Pancreas (tissue), 10 donors: ENCODE data around the gene BMPR1A. TPM values are rescaled to one million over a fixed set of nuclear protein-coding genes. Genes with fewer than 3 reads are reported as not detected.
A peak's percentile ranks its signal among the peaks of the same experiment; 100 is the strongest.
"Not testable (repeated sequence)": the region's sequence is repeated elsewhere in the genome, so short reads cannot be mapped to it uniquely, and the experiment has no call there.

Experiments used
- ATAC-seq, 4 donors: fragments of 200-7000 bp; cut with Tn5 transposase; one replicate each; pipeline versions ENCODE4 v1.8.0 to v1.9.1; 2020; ENCODE audit warnings: mild to moderate bottlenecking in 4 of 4, moderate library complexity in 4 of 4
- DNase-seq, 6 donors: peaks; one replicate each; pipeline ENCODE4 v3.0.0-alpha.2; 2020
- FAIRE-seq: peaks from 2 replicates; lab custom pipeline; 2012; peaks lifted over from hg19 to GRCh38; lab: Jason Lieb, UNC
- H3K27ac ChIP-seq, 4 donors: fragments of 200-600 bp; sonication (generic); 1 replicate in 3 of 4; 2 replicates in 1 of 4; pipeline versions ENCODE4 v1.5.0 to v1.8.0; 2020
- H3K27me3 ChIP-seq, 4 donors: fragments of 200-600 bp; one replicate each; pipeline ENCODE4 v1.8.0; 2021
- H3K36me3 ChIP-seq, 3 donors: fragments of 200-600 bp; sonication (generic) in 1 of 3; one replicate each; pipeline versions ENCODE4 v1.5.0 to v1.8.0; 2020 to 2021
- H3K4me1 ChIP-seq, 3 donors: fragments of 200-600 bp; one replicate each; pipeline ENCODE4 v1.8.0; 2021
- H3K4me3 ChIP-seq, 4 donors: fragments of 200-600 bp; sonication (generic) in 2 of 4; one replicate each; pipeline versions ENCODE4 v1.5.0 to v1.8.0; 2020 to 2021
- H3K9me3 ChIP-seq, 4 donors: fragments of 200-600 bp; one replicate each; pipeline ENCODE4 v1.8.0; 2021
- CTCF ChIP-seq, 4 donors: fragments of 200-600 bp; sonication (generic) in 3 of 4; IDR thresholded peaks; one replicate each; pipeline versions ENCODE4 v1.5.0 to v1.8.0; 2021; ENCODE audit warnings: antibody characterized with exemption in 4 of 4
- WGBS, 2 donors: extraction: QIAGEN DNeasy Blood & Tissue Kit; methylation state at CpG; one replicate each; pipeline ENCODE4 v1.1.7; 2013; 5-methylcytosine and 5-hydroxymethylcytosine counted together
- intact Hi-C, 3 donors: fragments of 100-400 bp; cut with DNase I; formaldehyde crosslinking; loops; one replicate each; pipeline versions ENCODE4 v1.11.1 to v1.14.2; 2022
- polyA plus RNA-seq, 2 donors: library from polyadenylated mRNA; stranded (reverse); fragments of 200-250 nt; gene quantifications; one replicate each; pipeline ENCODE4 v1.2.3, GENCODE V29; 2013
- total RNA-seq, 6 donors: library from RNA; stranded (reverse); fragmentation: NEBNext Ultra II Directional in 4 of 6; extraction: Animal tissue kit (Norgen Biotek cat#: 25700) in 4 of 6; gene quantifications; one replicate each; pipeline versions ENCODE4 v1.2.1 to v1.2.4, GENCODE V29; 2021 to 2023
- donor health status: healthy with polysubstance abuse.
- donor health status: DM: no; HTN: no; CAD: no; lungs with moderate emphysema.
- donor health status: DM: no; HTN: no; CAD: no.
- donor health status: control.
- donor health status: control.
- donor health status: Bipolar disorder and iron deficiency.
- donor health status: DM: yes; HTN: yes; CAD: no.
- donor health status: DM: no; HTN: no; CAD: no.
- donor health status: DM: no; HTN: no; CAD: no.
- donor health status: DM: yes; HTN: yes; CAD: no.

The BMPR1A gene
- total and polyA plus RNA-seq, 8 donors, result 3.5 to 22.3 (median 11.1) TPM

- DNase-seq, result peak in 3 of 6 donors; percentile 48 to 65 (median 56)
- H3K27ac ChIP-seq, result no peak overlapping the region
- FAIRE-seq, result no peak
- H3K36me3 ChIP-seq, result no peaks in the 10 kb centered on the region
- no peak for TF ChIP-seq CTCF (IDR thresholded peaks at IDR 0.05)
- H3K9me3 ChIP-seq, result no peaks in the 10 kb centered on the region
- ATAC-seq, result peak; percentile 59 to 88 (median 70)
- intact Hi-C loops, result no loop called here
- H3K27me3 ChIP-seq, result no peaks in the 10 kb centered on the region
- H3K4me3 ChIP-seq, result no peak overlapping the region
- WGBS, 2 donors, result 52% methylated on average over 17 to 18 of the region's 18 CpGs
- H3K4me1 ChIP-seq, result no peaks in the 10 kb centered on the region
Observed at GRCh38 chr10:86945361-86946212, 189.2 kb downstream of the BMPR1A start.

GRCh38 chr10:86946213-86947155, 190.1 kb downstream of the BMPR1A start:
- no peaks in the 10 kb centered on the region for H3K4me1 ChIP-seq
- ATAC-seq (peak; percentile 33 to 61 (median 46)), DNase-seq (peak in 3 of 6 donors; percentile 77 to 90 (median 87)), FAIRE-seq (no peak)
- 64 to 70% methylated on average over 13 of the region's 13 CpGs for WGBS, 2 donors
- no peaks in the 10 kb centered on the region for H3K27me3 ChIP-seq
- no peak overlapping the region for H3K4me3 ChIP-seq
- H3K36me3 ChIP-seq, result no peaks in the 10 kb centered on the region
- H3K9me3 ChIP-seq, result no peaks in the 10 kb centered on the region
- TF ChIP-seq CTCF (IDR thresholded peaks at IDR 0.05), result no peak
- intact Hi-C loops, result no loop called here
- no peak overlapping the region for H3K27ac ChIP-seq

- ATAC-seq, intact Hi-C loops, FAIRE-seq, H3K27me3 ChIP-seq, H3K9me3 ChIP-seq, H3K27ac ChIP-seq, H3K4me1 ChIP-seq, H3K36me3 ChIP-seq, H3K4me3 ChIP-seq: not testable (repeated sequence)
- WGBS, 2 donors, result 91 to 97% methylated on average over 4 of the region's 4 CpGs
- peak in 1 of 6 donors; percentile 7 for DNase-seq
Observed at GRCh38 chr10:86947806-86948205, 191.4 kb downstream of the BMPR1A start.

GRCh38 chr10:86950349-86950748, 193.9 kb downstream of the BMPR1A start:
- FAIRE-seq (no peak), ATAC-seq (no peak), DNase-seq (no peak)
- H3K9me3 ChIP-seq, result no peaks in the 10 kb centered on the region
- no peaks in the 10 kb centered on the region for H3K4me1 ChIP-seq
- no peak overlapping the region for H3K27ac ChIP-seq
- no peak for TF ChIP-seq CTCF (IDR thresholded peaks at IDR 0.05)
- intact Hi-C loops, result no loop called here
- no peaks in the 10 kb centered on the region for H3K27me3 ChIP-seq
- H3K36me3 ChIP-seq, result no peaks in the 10 kb centered on the region
- 67 to 91% methylated on average over 1 of the region's 1 CpG for WGBS, 2 donors
- H3K4me3 ChIP-seq, result no peak overlapping the region

GRCh38 chr10:86951184-86951761, 194.9 kb downstream of the BMPR1A start:
- FAIRE-seq (no peak), ATAC-seq (no peak), DNase-seq (peak in 2 of 6 donors; percentile 3 to 18)
- Histone ChIP-seq H3K4me3 (no peak overlapping the region), H3K27me3 (no peaks in the 10 kb centered on the region), H3K4me1 (no peaks in the 10 kb centered on the region), H3K36me3 (no peaks in the 10 kb centered on the region), H3K9me3 (no peaks in the 10 kb centered on the region), H3K27ac (no peak overlapping the region)
- TF ChIP-seq CTCF (IDR thresholded peaks at IDR 0.05), result no peak
- intact Hi-C loops, result no loop called here
